A673 (cell line): ENCODE results near the gene EPHB2. TPM values are rescaled to one million over a fixed set of nuclear protein-coding genes. Genes with fewer than 3 reads are reported as not detected.
A peak's percentile ranks its signal among the peaks of the same experiment; 100 is the strongest.

Experiments
- BruUV-seq: library from RNA; stranded (reverse); fragments of 400-500 nt; replicated peaks from 2 replicates; lab custom pipeline; 2021; lab: Mats Ljungman, UMichigan
- CTCF ChIA-PET: fragments of 300-600 bp; sonication (Branson Sonifier 250); formaldehyde crosslinking; loops from one replicate; lab custom pipeline; 2022; ENCODE audit warnings: antibody characterized with exemption; lab: Charles Lee
- POLR2A ChIA-PET: fragments of 300-600 bp; sonication (Branson Sonifier 250); formaldehyde crosslinking; loops from one replicate; lab custom pipeline; 2022; ENCODE audit warnings: antibody characterized with exemption; ENCODE audit not compliant: low non-redundant PET; lab: Charles Lee
- DNase-seq: peaks from one replicate; pipeline ENCODE4 v3.0.0-alpha.2; 2015; ENCODE audit warnings: low spot score
- H3K27ac ChIP-seq: fragments of 200-600 bp; sonication (generic); 2 replicates; pipeline ENCODE4 v1.5.1; 2016; ENCODE audit warnings: mixed run types, low read depth, mild to moderate bottlenecking, mixed read lengths, antibody characterized with exemption, low read length; ENCODE audit not compliant: poor library complexity, severe bottlenecking
- H3K27me3 ChIP-seq: fragments of 200-600 bp; sonication (generic); replicated peaks from 2 replicates; pipeline ENCODE4 v1.6.1; 2017; ENCODE audit warnings: mixed run types, low read depth, mild to moderate bottlenecking, mixed read lengths, antibody characterized with exemption, low read length; ENCODE audit not compliant: insufficient read depth, poor library complexity
- H3K36me3 ChIP-seq: fragments of 200-600 bp; sonication (generic); 2 replicates; pipeline ENCODE4 v1.6.1; 2016; ENCODE audit warnings: mixed run types, mild to moderate bottlenecking, mixed read lengths, antibody characterized with exemption, low read length; ENCODE audit not compliant: insufficient read depth, poor library complexity, severe bottlenecking
- H3K4me1 ChIP-seq: fragments of 200-600 bp; sonication (generic); 2 replicates; pipeline ENCODE4 v1.6.1; 2017; ENCODE audit warnings: mixed run types, mild to moderate bottlenecking, mixed read lengths, antibody characterized with exemption, low read length; ENCODE audit not compliant: insufficient read depth, poor library complexity, severe bottlenecking
- H3K4me3 ChIP-seq: fragments of 200-600 bp; sonication (generic); 2 replicates; pipeline ENCODE4 v1.5.1; 2016; ENCODE audit warnings: low read depth, mixed run types, mild to moderate bottlenecking, mixed read lengths, low read length; ENCODE audit not compliant: poor library complexity, severe bottlenecking
- H3K9me3 ChIP-seq: fragments of 200-600 bp; sonication (generic); 2 replicates; pipeline ENCODE4 v1.6.1; 2016; ENCODE audit warnings: mixed run types, low read depth, mild to moderate bottlenecking, mixed read lengths, antibody characterized with exemption, low read length; ENCODE audit not compliant: poor library complexity, severe bottlenecking
- CTCF ChIP-seq: fragments of 300-800, 200-600 bp; sonication (generic); conservative IDR thresholded peaks from 2 replicates; pipeline ENCODE4 v1.5.1; 2017; ENCODE audit warnings: low read depth, mild to moderate bottlenecking, antibody characterized with exemption, low read length, moderate library complexity, mixed read lengths
- EZH2 ChIP-seq: fragments of 200-600 bp; sonication (generic); IDR thresholded peaks from 2 replicates; pipeline ENCODE4 v1.6.1; 2017; ENCODE audit warnings: borderline replicate concordance, low read depth, mild to moderate bottlenecking, mixed read lengths, antibody characterized with exemption, low read length; ENCODE audit not compliant: poor library complexity, severe bottlenecking
- intact Hi-C: fragments of 100-400 bp; cut with micrococcal nuclease; formaldehyde crosslinking; loops from one replicate; pipeline ENCODE4 v1.10.0; 2022; ENCODE audit not compliant: unreplicated experiment
- total RNA-seq: library from RNA; stranded (reverse); gene quantifications from 2 replicates; pipeline ENCODE4 v1.2.3, GENCODE V29; 2021

The EPHB2 gene
- total RNA-seq, 1 experiment from 2014 or later = 10.4 TPM

GRCh38 chr1:22887491-22887890 lies 176.9 kb downstream of the EPHB2 start:
- POLR2A ChIA-PET = no interaction called here
- no peak overlapping the region for H3K27ac ChIP-seq
- H3K36me3 ChIP-seq = no peaks in the 10 kb centered on the region
- no peaks in the 10 kb centered on the region for H3K9me3 ChIP-seq
- TF ChIP-seq EZH2 (no peak), CTCF (no peak)
- intact Hi-C loops = loop anchor here (10.0 kb wide), 1 partner anchor 213 kb away; no protein-coding TSS in a partner anchor
- no peak for DNase-seq
- CTCF ChIA-PET = no interaction called here
- H3K27me3 ChIP-seq = no peaks in the 10 kb centered on the region
- H3K4me1 ChIP-seq = no peaks in the 10 kb centered on the region
- no TSS peak for BruUV-seq
- no peak overlapping the region for H3K4me3 ChIP-seq

DNA sequence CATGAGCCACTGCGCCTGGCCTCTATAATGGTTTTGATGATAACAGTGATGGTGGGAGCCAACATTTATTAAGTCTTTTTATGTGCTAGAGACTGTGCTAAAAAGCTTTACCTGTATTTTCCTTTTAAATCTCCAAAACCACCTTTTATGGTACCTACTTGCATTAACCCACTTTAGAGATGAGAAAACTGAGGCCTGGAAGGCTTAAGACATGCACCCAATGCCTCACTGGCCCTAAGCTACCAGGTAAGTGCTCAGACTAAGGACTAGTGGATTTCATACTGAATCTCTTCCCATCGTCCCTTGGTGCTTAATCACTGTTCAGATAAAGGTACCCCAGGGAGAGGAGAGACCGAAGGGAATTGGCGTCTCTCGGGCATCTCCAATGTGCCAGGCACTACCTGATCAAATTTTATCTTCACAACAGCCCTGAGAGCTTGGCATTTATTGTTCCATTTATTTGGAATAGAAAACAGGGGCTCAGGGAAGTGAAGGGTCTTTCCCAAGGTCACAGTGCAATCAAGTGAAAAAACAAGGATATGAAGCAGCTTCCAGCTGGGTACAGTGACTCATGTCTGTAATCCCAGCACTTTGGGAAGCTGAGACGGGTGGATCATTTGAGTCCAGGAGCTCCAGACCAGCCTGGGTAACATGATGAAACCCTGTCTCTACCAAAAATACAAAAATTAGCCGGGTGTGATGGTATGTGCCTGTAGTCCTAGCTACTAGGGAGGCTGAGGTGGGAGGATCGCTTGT lies 177.9 kb downstream of the EPHB2 start:
- BruUV-seq = no TSS peak
- no peak overlapping the region for H3K27ac ChIP-seq
- H3K9me3 ChIP-seq = no peaks in the 10 kb centered on the region
- no peak overlapping the region for H3K4me3 ChIP-seq
- POLR2A ChIA-PET = no interaction called here
- TF ChIP-seq CTCF (no peak), EZH2 (no peak)
- CTCF ChIA-PET = interaction anchor here (0.6 to 1.0 kb wide), 2 partner anchors 167 to 184 kb away, joined by 4 to 5 read pairs; no protein-coding TSS in a partner anchor
- no peaks in the 10 kb centered on the region for H3K27me3 ChIP-seq
- intact Hi-C loops = loop anchor here (10.0 kb wide), 1 partner anchor 214 kb away; no protein-coding TSS in a partner anchor
- H3K36me3 ChIP-seq = no peaks in the 10 kb centered on the region
- DNase-seq = no peak
- no peaks in the 10 kb centered on the region for H3K4me1 ChIP-seq

GRCh38 chr1:22889213-22889827 lies 178.7 kb downstream of the EPHB2 start:
- Histone ChIP-seq H3K9me3 (no peaks in the 10 kb centered on the region), H3K27me3 (no peaks in the 10 kb centered on the region), H3K4me1 (no peaks in the 10 kb centered on the region), H3K4me3 (no peak overlapping the region), H3K36me3 (no peaks in the 10 kb centered on the region), H3K27ac (no peak overlapping the region)
- peak; percentile 81 for TF ChIP-seq CTCF
- TF ChIP-seq EZH2 = no peak
- peak; percentile 54 for DNase-seq
- POLR2A ChIA-PET = no interaction called here
- no TSS peak for BruUV-seq
- CTCF ChIA-PET = no interaction called here
- intact Hi-C loops = loop anchor here (10.0 kb wide), 1 partner anchor 215 kb away; no protein-coding TSS in a partner anchor
